Panc1 (cell line): Measurements from ENCODE around the gene TOGARAM2. TPM values are rescaled to one million over a fixed set of nuclear protein-coding genes. Genes with fewer than 3 reads are reported as not detected.
A peak's percentile ranks its signal among the peaks of the same experiment; 100 is the strongest.

ENCODE experiments used
- ATAC-seq: fragments of 200-7000 bp; cut with Tn5 transposase; 2 replicates; pipeline ENCODE4 v1.9.1; 2020; ENCODE audit warnings: mild to moderate bottlenecking, moderate library complexity
- BruUV-seq: library from RNA; stranded (reverse); fragments of 400-500 nt; replicated peaks from 2 replicates; lab custom pipeline; 2021; lab: Mats Ljungman, UMichigan
- CTCF ChIA-PET: fragments of 300-600 bp; sonication (Branson Sonifier 250); formaldehyde crosslinking; loops from one replicate; lab custom pipeline; 2022; ENCODE audit warnings: antibody characterized with exemption; lab: Charles Lee
- POLR2A ChIA-PET: fragments of 300-600 bp; sonication (Branson Sonifier 250); formaldehyde crosslinking; loops from one replicate; lab custom pipeline; 2022; ENCODE audit warnings: antibody characterized with exemption; lab: Charles Lee
- DNase-seq: peaks from one replicate; pipeline ENCODE4 v3.0.0-alpha.2; 2010; ENCODE audit warnings: low read depth, low spot score
- H3K27ac ChIP-seq: 2 replicates; pipeline ENCODE4 v1.5.1; 2011; ENCODE audit warnings: mild to moderate bottlenecking, low read length, inconsistent platforms
- H3K27me3 ChIP-seq: fragments of 200-500 bp; sonication (Bioruptor generic); 2 replicates; pipeline ENCODE4 v1.6.0; 2014; ENCODE audit warnings: low read length, inconsistent platforms; ENCODE audit not compliant: control insufficient read depth, insufficient read depth
- H3K36me3 ChIP-seq: fragments of 200-500 bp; sonication (Bioruptor generic); 2 replicates; pipeline ENCODE4 v1.5.1; 2014; ENCODE audit warnings: inconsistent platforms, mild to moderate bottlenecking, low read length, moderate library complexity; ENCODE audit not compliant: control insufficient read depth, insufficient read depth
- H3K4me1 ChIP-seq: 2 replicates; pipeline ENCODE4 v1.5.1; 2011; ENCODE audit warnings: inconsistent platforms, mild to moderate bottlenecking, low read length, moderate library complexity; ENCODE audit not compliant: control insufficient read depth, insufficient read depth
- H3K4me3 ChIP-seq, 2 experiments: 2 replicates each; pipeline ENCODE4 v1.5.1; 2011 to 2012; ENCODE audit warnings: low read depth in 2 of 2, low read length in 2 of 2, mild to moderate bottlenecking in 2 of 2, inconsistent platforms in 1 of 2, moderate library complexity in 1 of 2
- H3K9me3 ChIP-seq: fragments of 200-500 bp; sonication (Bioruptor generic); 2 replicates; pipeline ENCODE4 v1.5.1; 2014; ENCODE audit warnings: low read depth, mild to moderate bottlenecking, inconsistent platforms, low read length, moderate library complexity; ENCODE audit not compliant: control insufficient read depth, insufficient read depth
- CTCF ChIP-seq: fragments of 450-650 bp; IDR thresholded peaks from 2 replicates; pipeline ENCODE4 v1.5.1; 2017; ENCODE audit warnings: mild to moderate bottlenecking
- POLR2AphosphoS5 ChIP-seq: IDR thresholded peaks from 2 replicates; pipeline ENCODE4 v1.6.1; 2012; ENCODE audit warnings: mild to moderate bottlenecking, low read depth, low read length, moderate library complexity
- REST ChIP-seq, 2 experiments: IDR thresholded peaks; 2 replicates each; pipeline ENCODE4 v1.6.1; 2011 to 2012; ENCODE audit warnings: low read depth in 2 of 2, control low read depth in 1 of 2, low read length in 1 of 2, mild to moderate bottlenecking in 1 of 2, moderate library complexity in 1 of 2; ENCODE audit not compliant: insufficient read depth in 1 of 2
- SIN3A ChIP-seq: IDR thresholded peaks from 2 replicates; pipeline ENCODE4 v1.6.1; 2012; ENCODE audit warnings: low read depth, mild to moderate bottlenecking, low read length, moderate library complexity, borderline replicate concordance; ENCODE audit not compliant: insufficient read depth
- TCF7L2 ChIP-seq: IDR thresholded peaks from 2 replicates; pipeline ENCODE4 v1.6.1; 2011; ENCODE audit warnings: mild to moderate bottlenecking, low read depth, low read length, inconsistent platforms
- in situ Hi-C: cut with HindIII; loops from 2 replicates; pipeline ENCODE4 v1.10.0; 2016; ENCODE audit warnings: low sequenced_read_pairs, low pct_unique_long_range_greater_than_20kb
- intact Hi-C: fragments of 100-400 bp; cut with micrococcal nuclease; formaldehyde crosslinking; loops from one replicate; pipeline ENCODE4 v1.10.0; 2022; ENCODE audit not compliant: unreplicated experiment
- total RNA-seq: library from RNA; stranded (reverse); gene quantifications from one replicate; pipeline ENCODE4 v1.2.1, GENCODE V29; 2021; ENCODE audit not compliant: unreplicated experiment

TOGARAM2 gene
- total RNA-seq, 1 experiment from 2014 or later: 0.44 TPM

GRCh38 chr2:29041161-29041660 lies 60.1 kb downstream of the TOGARAM2 start:
- intact Hi-C loops: no loop called here
- BruUV-seq: no TSS peak

GRCh38 chr2:29042561-29043075 lies 61.5 kb downstream of the TOGARAM2 start:
- H3K27me3 ChIP-seq: no peaks in the 10 kb centered on the region
- no peaks in the 10 kb centered on the region for H3K36me3 ChIP-seq
- POLR2A ChIA-PET: no interaction called here
- no peak for TF ChIP-seq SIN3A
- BruUV-seq: no TSS peak
- H3K4me1 ChIP-seq: no peaks in the 10 kb centered on the region
- CTCF ChIA-PET: no interaction called here
- no peaks in the 10 kb centered on the region for H3K9me3 ChIP-seq
- no peak overlapping the region for H3K4me3 ChIP-seq
- intact Hi-C loops: no loop called here
- DNase-seq (no peak), ATAC-seq (peak; percentile 71)
- no peak overlapping the region for H3K27ac ChIP-seq
- in situ Hi-C loops: no loop called here

More at GRCh38 chr2:29041161-29041660, 60.1 kb downstream of the TOGARAM2 start:
- H3K27ac ChIP-seq: no peak overlapping the region
- no peak for TF ChIP-seq REST (IDR thresholded peaks at IDR 0.05; ENCODE audit: insufficient read depth in 1 of 2, low read depth in 2 of 2, low read length in 1 of 2)
- TF ChIP-seq POLR2AphosphoS5: no peak
- TF ChIP-seq CTCF: no peak
- TF ChIP-seq TCF7L2: no peak
- no peak for TF ChIP-seq SIN3A
- no peak for DNase-seq
- no peak overlapping the region for H3K4me3 ChIP-seq
- in situ Hi-C loops: no loop called here
- ChIA-PET POLR2A (interaction anchor here (0.8 kb wide), 1 partner anchor 75 kb away, joined by 3 read pairs; no protein-coding TSS in a partner anchor), CTCF (no interaction called here)
- no peaks in the 10 kb centered on the region for H3K36me3 ChIP-seq
- no peaks in the 10 kb centered on the region for H3K27me3 ChIP-seq
- H3K4me1 ChIP-seq: no peaks in the 10 kb centered on the region
- no peaks in the 10 kb centered on the region for H3K9me3 ChIP-seq
- no peak for ATAC-seq

- Histone ChIP-seq H3K27me3 (no peaks in the 10 kb centered on the region), H3K4me3 (no peak overlapping the region), H3K36me3 (no peaks in the 10 kb centered on the region), H3K4me1 (no peaks in the 10 kb centered on the region), H3K27ac (no peak overlapping the region), H3K9me3 (no peaks in the 10 kb centered on the region)
- BruUV-seq: no TSS peak
- ATAC-seq: no peak
- CTCF ChIA-PET: no interaction called here
- intact Hi-C loops (no loop called here), in situ Hi-C loops (no loop called here)
- TF ChIP-seq SIN3A: no peak
- no peak for TF ChIP-seq TCF7L2
- no peak for TF ChIP-seq CTCF
- TF ChIP-seq REST (IDR thresholded peaks at IDR 0.05; ENCODE audit: insufficient read depth in 1 of 2, low read depth in 2 of 2, low read length in 1 of 2): no peak
- POLR2A ChIA-PET: no interaction called here
- no peak for DNase-seq
Measured at GRCh38 chr2:29044459-29044858, 63.4 kb downstream of the TOGARAM2 start.
